B cell (primary cell): Measurements from ENCODE around the gene LIN9.

Experiments used
- EZH2 ChIP-seq: IDR thresholded peaks from 2 replicates; pipeline ENCODE4 v1.6.1; 2012; ENCODE audit warnings: borderline replicate concordance, low read depth, mild to moderate bottlenecking, moderate library complexity, low read length; ENCODE audit not compliant: insufficient read depth, poor library complexity, severe bottlenecking
- TF ChIP-seq, protein P1 (sequence below): fragments of 200-600 bp; IDR thresholded peaks from one replicate; pipeline ENCODE4 v1.8.0; 2022; ENCODE audit warnings: antibody characterized with exemption, mild to moderate bottlenecking

DNA sequence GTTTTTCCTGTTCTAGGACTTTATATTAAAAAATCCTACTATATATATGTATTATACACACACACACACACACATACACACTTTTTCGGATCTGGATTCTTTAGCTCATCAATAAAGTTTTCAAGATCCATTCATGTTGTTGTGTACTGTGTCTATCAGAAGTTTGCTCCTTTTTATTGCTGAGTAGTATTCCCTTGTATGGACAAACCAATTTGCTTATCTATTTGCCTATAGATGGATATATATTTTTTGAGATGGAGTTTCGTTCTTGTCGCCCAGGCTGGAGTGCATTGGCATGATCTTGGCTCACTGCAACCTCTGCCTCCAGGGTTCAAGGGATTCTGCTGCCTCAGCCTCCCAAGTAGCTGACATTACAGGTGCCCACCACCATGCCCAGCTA is 20.3 kb upstream of the LIN9 start:
- TF ChIP-seq, protein P1, sequence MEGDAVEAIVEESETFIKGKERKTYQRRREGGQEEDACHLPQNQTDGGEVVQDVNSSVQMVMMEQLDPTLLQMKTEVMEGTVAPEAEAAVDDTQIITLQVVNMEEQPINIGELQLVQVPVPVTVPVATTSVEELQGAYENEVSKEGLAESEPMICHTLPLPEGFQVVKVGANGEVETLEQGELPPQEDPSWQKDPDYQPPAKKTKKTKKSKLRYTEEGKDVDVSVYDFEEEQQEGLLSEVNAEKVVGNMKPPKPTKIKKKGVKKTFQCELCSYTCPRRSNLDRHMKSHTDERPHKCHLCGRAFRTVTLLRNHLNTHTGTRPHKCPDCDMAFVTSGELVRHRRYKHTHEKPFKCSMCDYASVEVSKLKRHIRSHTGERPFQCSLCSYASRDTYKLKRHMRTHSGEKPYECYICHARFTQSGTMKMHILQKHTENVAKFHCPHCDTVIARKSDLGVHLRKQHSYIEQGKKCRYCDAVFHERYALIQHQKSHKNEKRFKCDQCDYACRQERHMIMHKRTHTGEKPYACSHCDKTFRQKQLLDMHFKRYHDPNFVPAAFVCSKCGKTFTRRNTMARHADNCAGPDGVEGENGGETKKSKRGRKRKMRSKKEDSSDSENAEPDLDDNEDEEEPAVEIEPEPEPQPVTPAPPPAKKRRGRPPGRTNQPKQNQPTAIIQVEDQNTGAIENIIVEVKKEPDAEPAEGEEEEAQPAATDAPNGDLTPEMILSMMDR = no peak
- no peak for TF ChIP-seq EZH2
